Measurements from ENCODE around the gene LRP1B.

- TF ChIP-seq POLR2AphosphoS5 (IDR thresholded peaks at IDR 0.05) = no peak
- TF ChIP-seq CTCF (IDR thresholded peaks at IDR 0.05) = no peak
- no peak for TF ChIP-seq POLR2A (IDR thresholded peaks at IDR 0.05)
Observed at GRCh38 chr2:142008135-142008744, 122.6 kb downstream of the LRP1B start.
